ENCODE measurements around the gene RBM20.
"Not testable (repeated sequence)": the region's sequence is repeated elsewhere in the genome, so short reads cannot be mapped to it uniquely, and the experiment has no call there.

Gene RBM20

GRCh38 chr10:110643653-110644597 lies at the start of gene RBM20:
Gene RBM20, plus strand, starts transcription at chr10:110644336. Its CDS starts 119 bp downstream, at chr10:110644455.
- DNase-seq = no peak

- no peak for DNase-seq
These were observed 46.7 kb upstream of the RBM20 start for GRCh38 chr10:110597476-110597875.

- peak; percentile 49 for DNase-seq
These were observed 43.5 kb upstream of the RBM20 start for GRCh38 chr10:110600487-110601101.

GRCh38 chr10:110601581-110601980 lies 42.6 kb upstream of the RBM20 start:
- no peak for DNase-seq

- no peak for DNase-seq
These were observed 36.0 kb upstream of the RBM20 start for GRCh38 chr10:110608087-110608486.

- DNase-seq = no peak
These were observed 34.5 kb upstream of the RBM20 start for GRCh38 chr10:110609605-110610004.

GRCh38 chr10:110610308-110610774 lies 33.8 kb upstream of the RBM20 start:
- no peak for DNase-seq

GRCh38 chr10:110610781-110611180 lies 33.4 kb upstream of the RBM20 start:
- not testable (repeated sequence) for DNase-seq

- no peak for DNase-seq
These were observed 32.0 kb upstream of the RBM20 start for GRCh38 chr10:110612087-110612486.

GRCh38 chr10:110612629-110613028 lies 31.5 kb upstream of the RBM20 start:
- no peak for DNase-seq

GRCh38 chr10:110613341-110613995 lies 30.7 kb upstream of the RBM20 start:
- DNase-seq = no peak

- DNase-seq = no peak
These were observed 30.1 kb upstream of the RBM20 start for GRCh38 chr10:110613996-110614495.

- DNase-seq = no peak
These were observed 28.9 kb upstream of the RBM20 start for GRCh38 chr10:110615057-110615747.

- no peak for DNase-seq
These were observed 27.6 kb upstream of the RBM20 start for GRCh38 chr10:110616493-110617033.

GRCh38 chr10:110617425-110618229 lies 26.5 kb upstream of the RBM20 start:
- no peak for DNase-seq

- no peak for DNase-seq
These were observed 25.9 kb upstream of the RBM20 start for GRCh38 chr10:110618230-110618610.

- no peak for DNase-seq
These were observed 24.4 kb upstream of the RBM20 start for GRCh38 chr10:110619514-110620397.

GRCh38 chr10:110620398-110620719 lies 23.8 kb upstream of the RBM20 start:
- no peak for DNase-seq

GRCh38 chr10:110623316-110623715 lies 20.8 kb upstream of the RBM20 start:
- DNase-seq = not testable (repeated sequence)

- no peak for DNase-seq
These were observed 18.7 kb upstream of the RBM20 start for GRCh38 chr10:110625356-110625894.

Data from amniotic stem cell (primary cell).